HG03432 (cell line): ENCODE data around the gene ABCA2.

Experiments
- ATAC-seq: cut with Tn5 transposase; IDR thresholded peaks from one replicate; pipeline ENCODE4 v1.9.1; 2021; ENCODE audit warnings: mild to moderate bottlenecking, moderate library complexity; ENCODE audit not compliant: unreplicated experiment

The ABCA2 gene

GRCh38 chr9:136969774-136970173 is 58.3 kb downstream of the ABCA2 start:
- ATAC-seq = no peak

GRCh38 chr9:136969150-136969549 is 58.9 kb downstream of the ABCA2 start:
- ATAC-seq = no peak

GRCh38 chr9:136968333-136969127 is 59.5 kb downstream of the ABCA2 start:
- ATAC-seq = no peak

- no peak for ATAC-seq
These were observed 62.1 kb downstream of the ABCA2 start for GRCh38 chr9:136965771-136966484.

GRCh38 chr9:136964833-136965422 is 63.1 kb downstream of the ABCA2 start:
- ATAC-seq = no peak

- no peak for ATAC-seq
These were observed 63.8 kb downstream of the ABCA2 start for GRCh38 chr9:136964171-136964689.

- no peak for ATAC-seq
These were observed 64.3 kb downstream of the ABCA2 start for GRCh38 chr9:136963751-136964150.

- ATAC-seq = no peak
These were observed 64.7 kb downstream of the ABCA2 start for GRCh38 chr9:136963341-136963740.

GRCh38 chr9:136962701-136963248 is 65.3 kb downstream of the ABCA2 start:
- no peak for ATAC-seq

GRCh38 chr9:136962163-136962562 is 65.9 kb downstream of the ABCA2 start:
- ATAC-seq = no peak

- ATAC-seq = no peak
These were observed 66.6 kb downstream of the ABCA2 start for GRCh38 chr9:136961279-136962065.

GRCh38 chr9:136960938-136961275 is 67.1 kb downstream of the ABCA2 start:
- no peak for ATAC-seq

- ATAC-seq = no peak
These were observed 67.7 kb downstream of the ABCA2 start for GRCh38 chr9:136960212-136960937.

- no peak for ATAC-seq
These were observed 68.9 kb downstream of the ABCA2 start for GRCh38 chr9:136958898-136959850.

- ATAC-seq = no peak
These were observed 69.6 kb downstream of the ABCA2 start for GRCh38 chr9:136958473-136958872.

GRCh38 chr9:136957901-136958300 is 70.1 kb downstream of the ABCA2 start:
- no peak for ATAC-seq

GRCh38 chr9:136957461-136957860 is 70.6 kb downstream of the ABCA2 start:
- ATAC-seq = no peak
